HG02973 (cell line): ENCODE data around the gene CCDC66.
"Not testable (repeated sequence)": the region's sequence is repeated elsewhere in the genome, so short reads cannot be mapped to it uniquely, and the experiment has no call there.

Experiments
- ATAC-seq: cut with Tn5 transposase; IDR thresholded peaks from one replicate; pipeline ENCODE4 v1.9.1; 2021; ENCODE audit warnings: moderate library complexity; ENCODE audit not compliant: unreplicated experiment

CCDC66 gene

GRCh38 chr3:56556908-56557830 is at the start of gene CCDC66:
Gene CCDC66 (plus strand): TSS chr3:56557175. CDS start chr3:56557243, 68 bp downstream.
- ATAC-seq, result peak; percentile 99

GRCh38 chr3:56519641-56520040 is 37.3 kb upstream of the CCDC66 start:
- no peak for ATAC-seq

- no peak for ATAC-seq
Observed at GRCh38 chr3:56522374-56522773, 34.6 kb upstream of the CCDC66 start.

GRCh38 chr3:56525291-56525690 is 31.7 kb upstream of the CCDC66 start:
- ATAC-seq, result no peak

GRCh38 chr3:56536735-56537134 is 20.2 kb upstream of the CCDC66 start:
- ATAC-seq, result no peak

- ATAC-seq, result no peak
Observed at GRCh38 chr3:56547486-56547885, 9.5 kb upstream of the CCDC66 start.

- ATAC-seq, result no peak
Observed at GRCh38 chr3:56557831-56558170, 826 bp downstream of the CCDC66 start.

GRCh38 chr3:56573501-56573900 is 16.5 kb downstream of the CCDC66 start:
- no peak for ATAC-seq

GRCh38 chr3:56581941-56582340 is 25.0 kb downstream of the CCDC66 start:
- ATAC-seq, result not testable (repeated sequence)

- ATAC-seq, result not testable (repeated sequence)
Observed at GRCh38 chr3:56584275-56584674, 27.3 kb downstream of the CCDC66 start.

GRCh38 chr3:56590814-56591213 is 33.8 kb downstream of the CCDC66 start:
- no peak for ATAC-seq

GRCh38 chr3:56591262-56591661 is 34.3 kb downstream of the CCDC66 start:
- ATAC-seq, result no peak

- ATAC-seq, result no peak
Observed at GRCh38 chr3:56593455-56594158, 36.6 kb downstream of the CCDC66 start.

- no peak for ATAC-seq
Observed at GRCh38 chr3:56595975-56596840, 39.2 kb downstream of the CCDC66 start.

- ATAC-seq, result not testable (repeated sequence)
Observed at GRCh38 chr3:56608479-56608878, 51.5 kb downstream of the CCDC66 start.

GRCh38 chr3:56610669-56611335 is 53.8 kb downstream of the CCDC66 start:
- ATAC-seq, result no peak

- no peak for ATAC-seq
Observed at GRCh38 chr3:56611364-56611763, 54.4 kb downstream of the CCDC66 start.

GRCh38 chr3:56612146-56612545 is 55.2 kb downstream of the CCDC66 start:
- ATAC-seq, result no peak

- ATAC-seq, result no peak
Observed at GRCh38 chr3:56613016-56613415, 56.0 kb downstream of the CCDC66 start.

- ATAC-seq, result no peak
Observed at GRCh38 chr3:56616478-56617006, 59.6 kb downstream of the CCDC66 start.
